EH (cell line): Measurements from ENCODE around the gene DUOX1.

Source experiments
- DNase-seq: peaks from one replicate; pipeline ENCODE4 v3.0.0-alpha.2; 2015; ENCODE audit warnings: low read depth

Gene DUOX1

GRCh38 chr15:45168751-45169551 is 39.2 kb downstream of the DUOX1 start:
- no peak for DNase-seq

GRCh38 chr15:45169608-45170480 is 40.0 kb downstream of the DUOX1 start:
- DNase-seq = no peak

GRCh38 chr15:45171912-45172311 is 42.1 kb downstream of the DUOX1 start:
- no peak for DNase-seq

DNA sequence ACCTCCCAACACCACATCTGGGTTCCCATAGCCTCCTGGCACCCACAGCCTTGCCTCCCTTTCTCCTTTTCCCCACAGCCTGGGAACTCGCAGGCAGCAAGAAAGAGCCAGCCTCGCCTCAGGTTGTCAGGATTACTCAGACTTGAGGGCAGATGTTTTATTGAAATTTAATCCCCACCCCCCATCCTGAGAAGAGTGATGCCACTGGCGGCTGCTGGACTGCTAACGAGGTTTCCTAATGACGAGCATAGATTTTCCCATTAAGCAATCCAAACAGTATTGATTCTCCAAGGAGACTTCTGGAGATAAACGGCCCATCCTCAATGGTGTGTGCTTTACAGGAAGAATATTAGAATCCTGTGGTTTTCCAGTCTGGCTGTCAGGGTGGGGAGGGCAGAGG is 44.3 kb downstream of the DUOX1 start:
- DNase-seq = no peak

DNA sequence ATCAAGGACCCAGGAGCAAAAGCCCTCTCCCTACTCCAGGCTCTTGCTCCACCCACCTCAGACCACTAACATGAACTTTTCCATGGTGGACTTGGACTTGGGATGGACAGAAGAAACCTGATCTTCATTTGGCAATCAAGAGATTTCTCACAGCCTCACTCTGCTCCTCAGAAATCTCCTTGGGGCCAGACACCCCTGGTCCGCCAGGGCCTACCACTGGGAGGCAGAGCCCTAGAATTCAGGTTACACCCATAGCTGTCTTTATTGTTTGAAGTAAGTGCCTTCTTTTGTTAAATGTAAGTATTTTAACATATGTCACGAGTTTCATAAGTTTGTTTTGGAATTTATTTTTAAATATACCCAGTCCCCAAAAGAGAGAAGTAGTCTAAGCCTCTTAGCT is 44.8 kb downstream of the DUOX1 start:
- no peak for DNase-seq

DNA sequence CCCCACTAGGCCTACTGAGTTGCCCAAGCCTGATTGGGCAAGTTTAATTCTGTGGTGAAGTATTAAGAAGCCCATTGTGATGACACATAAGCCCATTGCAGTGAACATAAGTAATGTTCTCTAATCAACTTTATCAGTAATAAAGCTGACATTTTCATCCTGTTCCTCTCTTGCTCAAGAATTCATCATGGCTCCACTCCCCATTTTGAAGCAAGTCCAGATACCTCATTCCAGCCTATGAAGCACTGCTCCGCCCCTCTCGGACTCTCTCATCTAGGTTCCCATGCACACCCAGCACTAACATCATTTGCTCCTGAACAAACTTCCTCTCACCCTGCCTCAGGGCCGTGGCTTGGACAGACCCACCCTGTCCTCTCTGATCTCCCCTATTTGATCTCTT is 47.5 kb downstream of the DUOX1 start:
- no peak for DNase-seq

- DNase-seq = peak; percentile 22
Measured at GRCh38 chr15:45179221-45179985, 49.6 kb downstream of the DUOX1 start.

DNA sequence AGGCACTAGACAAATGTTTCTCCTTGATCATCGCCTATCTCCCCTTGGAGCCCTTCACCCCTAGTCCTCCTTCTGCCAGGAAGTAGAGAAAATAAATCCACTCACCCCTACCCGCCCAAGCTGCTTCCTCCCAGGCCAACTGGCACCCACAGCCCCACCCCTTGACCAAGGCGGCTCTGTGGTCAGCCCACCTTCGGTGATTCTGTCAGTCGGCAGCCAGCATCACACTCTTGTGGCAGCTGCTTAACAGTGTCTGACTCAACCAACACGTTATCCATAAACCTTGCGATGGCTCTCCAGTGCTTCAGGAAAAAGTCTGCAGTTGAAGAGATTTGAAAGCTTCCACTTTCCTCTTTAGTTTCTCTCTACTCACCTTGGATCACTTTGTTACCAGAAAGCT is 50.4 kb downstream of the DUOX1 start:
- DNase-seq = no peak

- no peak for DNase-seq
Measured at GRCh38 chr15:45180648-45181436, 51.0 kb downstream of the DUOX1 start.

DNA sequence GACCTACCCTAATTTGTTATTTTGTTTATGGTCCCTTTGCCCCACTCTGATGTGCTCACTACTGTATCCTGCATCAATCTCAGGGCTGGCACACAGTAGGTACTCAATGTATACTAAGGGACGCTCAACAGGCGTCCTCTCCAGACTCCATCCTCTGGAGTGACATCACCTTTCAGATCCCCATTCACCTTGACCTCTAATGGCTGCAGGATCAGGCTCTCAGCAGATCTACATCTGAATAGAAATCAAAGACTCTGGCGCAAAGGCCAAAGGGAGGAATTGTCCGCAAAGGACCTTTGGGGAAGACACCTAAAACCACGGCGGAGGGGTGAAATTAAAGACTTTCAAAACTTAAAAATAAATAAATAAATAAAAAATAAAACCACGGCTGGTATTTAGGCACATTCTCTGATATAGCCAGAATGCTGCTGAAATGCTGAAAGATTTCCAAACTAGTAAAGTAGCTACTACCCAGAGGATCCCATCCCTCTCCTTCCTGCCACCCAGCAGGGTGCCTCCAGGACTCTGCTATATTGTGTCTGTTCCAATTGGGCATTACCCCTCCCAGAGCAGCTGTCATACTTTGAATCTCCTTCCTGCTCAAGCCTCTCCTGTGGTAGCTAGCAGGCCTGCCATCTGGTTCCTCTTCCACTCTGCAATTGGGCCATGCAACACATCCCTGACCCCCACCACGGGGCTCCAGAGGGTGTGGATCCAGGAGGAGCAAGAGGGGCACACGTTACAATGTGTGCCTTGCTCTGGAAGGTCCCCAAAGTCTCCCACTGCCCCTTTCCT is 51.9 kb downstream of the DUOX1 start:
- peak; percentile 18 for DNase-seq

DNA sequence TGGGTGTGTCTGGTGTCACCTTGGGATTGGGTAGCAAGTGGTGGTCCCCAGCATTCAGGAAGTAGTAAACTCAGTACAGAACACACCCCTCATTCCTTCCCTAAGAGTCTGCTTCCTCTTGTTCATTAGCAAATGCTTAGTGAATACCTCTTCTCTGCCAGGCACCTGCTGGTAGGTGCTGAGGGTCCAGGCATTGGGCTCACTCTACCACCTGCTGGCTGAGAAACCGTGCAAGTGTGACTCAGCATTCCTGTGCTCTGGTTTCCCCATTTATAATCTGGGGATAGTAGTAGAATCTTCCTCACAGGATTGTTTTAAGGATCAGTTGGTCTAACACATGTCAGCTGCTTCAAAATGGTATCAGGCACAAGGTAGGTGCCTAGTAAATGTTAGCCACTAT is 53.2 kb downstream of the DUOX1 start:
- DNase-seq = no peak

- DNase-seq = no peak
Measured at GRCh38 chr15:45183511-45183910, 53.7 kb downstream of the DUOX1 start.

- DNase-seq = no peak
Measured at GRCh38 chr15:45184562-45185041, 54.8 kb downstream of the DUOX1 start.

- no peak for DNase-seq
Measured at GRCh38 chr15:45185069-45185779, 55.4 kb downstream of the DUOX1 start.

DNA sequence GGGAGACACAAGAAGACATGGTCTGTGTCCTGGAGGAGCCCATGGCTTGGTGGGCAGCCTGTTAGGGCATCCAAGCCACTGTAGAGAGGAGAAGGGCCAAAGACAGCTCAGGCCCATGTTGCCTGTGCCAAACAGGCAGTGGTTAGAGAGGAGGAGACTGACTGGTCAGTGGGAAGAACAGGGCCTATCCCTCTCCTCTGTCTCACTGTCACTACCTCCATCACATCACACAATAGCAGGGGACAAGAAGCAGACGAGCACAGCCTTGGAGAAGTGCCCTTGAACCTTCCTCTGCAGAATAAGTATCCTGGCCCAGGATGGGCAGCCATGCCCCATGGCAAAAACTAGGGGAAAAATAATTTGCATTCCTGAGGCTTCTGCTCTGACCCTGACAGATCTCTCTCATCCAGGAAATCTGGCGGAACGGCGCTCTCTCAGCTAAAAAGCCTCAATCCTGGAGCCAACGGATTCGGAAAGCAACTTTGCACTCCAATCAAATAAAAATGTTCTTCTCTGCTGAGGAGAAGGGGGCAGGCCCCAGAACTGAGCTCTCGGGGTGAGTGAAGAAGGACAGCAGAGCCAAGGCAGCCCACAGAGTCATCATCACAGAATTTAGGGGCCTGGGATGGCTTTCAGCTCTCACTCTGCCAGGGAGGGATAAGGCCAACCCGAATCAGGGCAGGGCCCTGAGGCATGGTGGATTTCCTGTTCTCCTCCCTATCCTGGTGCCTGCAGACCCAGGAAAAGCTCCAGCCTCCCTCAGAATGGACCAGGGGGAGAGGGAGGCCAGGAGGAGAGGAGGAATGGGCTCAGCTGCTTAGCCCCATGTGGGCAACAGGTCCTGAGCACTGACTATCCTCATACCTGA is 56.3 kb downstream of the DUOX1 start:
- DNase-seq = peak; percentile 61

GRCh38 chr15:45186771-45187577 is 57.2 kb downstream of the DUOX1 start:
- no peak for DNase-seq

DNA sequence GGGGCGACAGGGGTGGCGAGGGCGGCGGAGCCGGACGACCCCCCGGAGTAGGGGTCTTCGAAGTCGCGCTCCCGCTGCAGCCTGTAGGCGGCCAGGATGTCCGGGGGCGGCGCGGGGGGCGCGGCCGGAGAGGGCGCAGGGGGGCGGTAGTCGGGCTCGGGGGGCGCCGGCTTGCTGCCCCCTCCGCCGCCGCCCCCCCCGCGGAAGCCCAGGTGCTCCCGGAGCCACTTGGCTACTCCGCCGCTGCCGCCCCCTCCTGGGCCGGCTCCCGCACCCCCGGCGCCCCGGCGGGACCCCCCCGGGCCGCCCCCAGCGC is 57.7 kb downstream of the DUOX1 start:
- no peak for DNase-seq
